K562 (cell line): Measurements from ENCODE around the gene CTSS. TPM values are rescaled to one million over a fixed set of nuclear protein-coding genes. Genes with fewer than 3 reads are reported as not detected.

Source experiments
- ATAC-seq: fragments of 200-7000 bp; cut with Tn5 transposase; 3 replicates; pipeline ENCODE4 v1.9.1; 2020; ENCODE audit warnings: moderate library complexity
- BruUV-seq: library from RNA; stranded (reverse); fragments of 400-500 nt; replicated peaks from 2 replicates; lab custom pipeline; 2021; lab: Mats Ljungman, UMichigan
- CTCF ChIA-PET: fragments of 300-600 bp; formaldehyde crosslinking; extraction: SDS; loops from one replicate; lab custom pipeline; 2021; ENCODE audit warnings: low intra/inter-chr PET ratio; lab: Yijun Ruan, JAX
- POLR2A ChIA-PET: fragments of 300-600, 350-650 bp; sonication (Branson Sonifier 250); formaldehyde crosslinking; extraction: SDS; loops from one replicate; lab custom pipeline; 2021; ENCODE audit warnings: antibody characterized with exemption, inconsistent platforms; lab: Yijun Ruan, JAX
- DNase-seq, 4 experiments: peaks; one replicate each; pipeline versions ENCODE4 v3.0.0 to v3.0.0-alpha.2; 2011 to 2018; ENCODE audit warnings: low spot score in 3 of 4, mixed read lengths in 3 of 4; ENCODE audit errors: extremely low read depth in 1 of 4
- FAIRE-seq: peaks from 2 replicates; lab custom pipeline; 2011; peaks lifted over from hg19 to GRCh38; lab: Jason Lieb, UNC
- H2AFZ ChIP-seq: 2 replicates; pipeline ENCODE4 v1.6.0; 2011; ENCODE audit warnings: low read depth, low read length, control low read depth, inconsistent platforms
- H3K27ac ChIP-seq: fragments of 200-600 bp; 3 replicates; pipeline ENCODE4 v1.8.0; 2011; ENCODE audit warnings: low read depth, mild to moderate bottlenecking, control low read depth, inconsistent platforms, low read length, moderate library complexity, mixed read lengths; ENCODE audit errors: extremely low read depth
- H3K27me3 ChIP-seq, 2 experiments: fragments of 300-600 bp in 1 of 2; 2 replicates in 1 of 2; 3 replicates in 1 of 2; pipeline versions ENCODE4 v1.6.0 to v1.8.0; 2011; ENCODE audit warnings: inconsistent platforms in 2 of 2, low read length in 2 of 2, mild to moderate bottlenecking in 1 of 2, mixed read lengths in 1 of 2, moderate library complexity in 1 of 2; ENCODE audit not compliant: control insufficient read depth in 2 of 2, insufficient read depth in 2 of 2
- H3K36me3 ChIP-seq: fragments of 300-600 bp; 3 replicates; pipeline ENCODE4 v1.8.0; 2011; ENCODE audit warnings: mild to moderate bottlenecking, low read length, inconsistent platforms; ENCODE audit not compliant: control insufficient read depth, insufficient read depth
- H3K4me1 ChIP-seq, 2 experiments: fragments of 200-600 bp in 1 of 2; replicated peaks in 1 of 2; 2 replicates in 1 of 2; 3 replicates in 1 of 2; pipeline versions ENCODE4 v1.5.1 to v1.8.0; 2011; ENCODE audit warnings: inconsistent platforms in 2 of 2, low read length in 2 of 2, mild to moderate bottlenecking in 1 of 2, mixed read lengths in 1 of 2, moderate library complexity in 1 of 2; ENCODE audit not compliant: control insufficient read depth in 2 of 2, insufficient read depth in 2 of 2
- H3K4me2 ChIP-seq: 2 replicates; pipeline ENCODE4 v1.6.1; 2011; ENCODE audit warnings: low read length, control low read depth, inconsistent platforms, mixed read lengths; ENCODE audit not compliant: insufficient read depth
- H3K4me3 ChIP-seq: fragments of 200-600 bp; sonication (generic), shearing (Covaris generic); 2 replicates; pipeline ENCODE4 v1.5.1; 2016; ENCODE audit warnings: control low read depth, inconsistent platforms
- H3K79me2 ChIP-seq: fragments of 200-600 bp; 3 replicates; pipeline ENCODE4 v1.8.0; 2011; ENCODE audit warnings: low read length, inconsistent platforms; ENCODE audit not compliant: control insufficient read depth, insufficient read depth
- H3K9ac ChIP-seq, 2 experiments: 2 replicates each; pipeline versions ENCODE4 v1.6.0 to v1.6.1; 2011; ENCODE audit warnings: low read depth in 2 of 2, low read length in 2 of 2, control low read depth in 1 of 2, inconsistent platforms in 1 of 2, mild to moderate bottlenecking in 1 of 2, mixed read lengths in 1 of 2; ENCODE audit not compliant: insufficient read depth in 1 of 2
- H3K9me1 ChIP-seq: one replicate; pipeline ENCODE4 v1.6.0; 2011; ENCODE audit warnings: inconsistent platforms, mild to moderate bottlenecking, low read length, moderate library complexity; ENCODE audit not compliant: control insufficient read depth, insufficient read depth
- H3K9me3 ChIP-seq: replicated peaks from 2 replicates; pipeline ENCODE4 v1.5.1; 2011; ENCODE audit warnings: low read depth, low read length, inconsistent platforms; ENCODE audit not compliant: control insufficient read depth, insufficient read depth
- H4K20me1 ChIP-seq: replicated peaks from 2 replicates; pipeline ENCODE4 v1.6.1; 2011; ENCODE audit warnings: low read length, inconsistent platforms, mixed read lengths; ENCODE audit not compliant: control insufficient read depth, insufficient read depth
- BRD9 ChIP-seq: fragments of 450-650 bp; IDR thresholded peaks from 2 replicates; pipeline ENCODE4 v1.6.1; 2018; ENCODE audit warnings: low read depth; ENCODE audit not compliant: partially characterized antibody
- DMBX1 ChIP-seq: fragments of 250-450 bp; sonication (Bioruptor Pico); IDR thresholded peaks from 2 replicates; pipeline ENCODE4 v1.8.0; 2022; ENCODE audit warnings: inconsistent platforms, mild to moderate bottlenecking, moderate library complexity, borderline replicate concordance
- FOXP1 ChIP-seq: sonication (generic); formaldehyde crosslinking; IDR thresholded peaks from 2 replicates; pipeline ENCODE4 v1.8.0; 2022; ENCODE audit warnings: mild to moderate bottlenecking, missing genetic modification reagents
- KLF16 ChIP-seq: IDR thresholded peaks from 2 replicates; pipeline ENCODE4 v1.6.1; 2016; ENCODE audit warnings: antibody characterized with exemption
- MEF2A ChIP-seq: IDR thresholded peaks from 2 replicates; pipeline ENCODE4 v1.6.1; 2011; ENCODE audit warnings: low read depth, mild to moderate bottlenecking, low read length, moderate library complexity; ENCODE audit not compliant: control insufficient read depth
- SAP30 ChIP-seq: fragments of 200-600 bp; sonication (generic); IDR thresholded peaks from 2 replicates; pipeline ENCODE4 v1.6.1; 2012; ENCODE audit warnings: borderline replicate concordance, low read depth, mild to moderate bottlenecking, moderate library complexity, low read length, control low read depth, inconsistent platforms; ENCODE audit not compliant: insufficient read depth, poor library complexity, severe bottlenecking
- ZFP1 ChIP-seq: fragments of 450-650 bp; formaldehyde crosslinking; IDR thresholded peaks from 2 replicates; pipeline ENCODE4 v1.4.0; 2020; ENCODE audit warnings: mild to moderate bottlenecking, mixed read lengths
- ZNF41 ChIP-seq: fragments of 250-450 bp; sonication (Bioruptor Pico); conservative IDR thresholded peaks from 2 replicates; pipeline ENCODE4 v1.4.0; 2020; ENCODE audit warnings: mild to moderate bottlenecking
- ZNF444 ChIP-seq: fragments of 250-450 bp; sonication (Bioruptor Pico); IDR thresholded peaks from 2 replicates; pipeline ENCODE4 v1.4.0; 2020; ENCODE audit warnings: mild to moderate bottlenecking, moderate library complexity
- WGBS: fragments of 100-300 bp; shearing (Covaris generic); methylation state at CpG from one replicate; pipeline ENCODE4 v1.1.6; 2016; ENCODE audit warnings: low coverage, mixed read lengths; ENCODE audit not compliant: insufficient coverage; ENCODE audit errors: missing lambda C conversion rate; 5-methylcytosine and 5-hydroxymethylcytosine counted together
- in situ Hi-C: fragments of 300-500 bp; cut with MboI; formaldehyde crosslinking; loops from 4 replicates; pipeline ENCODE4 v1.15.0; 2018; ENCODE audit warnings: inconsistent platforms, mixed read lengths
- intact Hi-C: fragments of 100-400 bp; cut with micrococcal nuclease; formaldehyde crosslinking; loops from 2 replicates; pipeline ENCODE4 v1.14.2; 2022
- polyA plus RNA-seq, 8 experiments: library from polyadenylated mRNA; depleted of rRNA in 4 of 8; stranded (reverse) in 5 of 8; unstranded in 3 of 8; fragments of >200 nt; fragmentation: Nextera tagmentation in 2 of 8; fragmentation: Illumina TruSeq in 1 of 8; extraction: Ambion mirVana in 2 of 8; extraction: Trizol in 1 of 8; gene quantifications; 2 replicates each; pipeline versions ENCODE4 v1.2.1 to v1.2.3, GENCODE V29; 2011 to 2014; ENCODE audit warnings: inconsistent platforms in 1 of 8, missing spikeins in 1 of 8
- total RNA-seq, 7 experiments: library from RNA; depleted of rRNA in 6 of 7; stranded (reverse); fragments of >200 nt in 6 of 7; fragmentation: Illumina TruSeq in 2 of 7; extraction: Trizol in 2 of 7; gene quantifications; 2 replicates each; pipeline versions ENCODE4 v1.2.1 to v1.2.3, GENCODE V29; 2011 to 2021; ENCODE audit warnings: low replicate concordance in 1 of 7

Gene CTSS
- total and polyA plus RNA-seq, 9 of the 15 experiments (the other 6 are each of a cell fraction or from before 2014, with no cell fraction given), result 8.6 to 24.9 (median 10.3) TPM

GRCh38 chr1:150696590-150696989 is 69.0 kb downstream of the CTSS start:
- Histone ChIP-seq H2AFZ (peak overlapping the region; percentile 85), H3K27me3 (no peaks in the 10 kb centered on the region), H3K79me2 (peaks cover 28% of the 10 kb centered on the region), H3K4me2 (peak overlapping the region; percentile 91), H3K4me1 (no peaks in the 10 kb centered on the region; a peak in 1 of 5 replicates), H3K9me3 (no peaks in the 10 kb centered on the region), H3K9ac (peak overlapping the region; percentile 71 to 84)
- DNase-seq, result peak in 3 of 4 experiments; percentile 27 to 42 (median 40)
- ATAC-seq, result peak; percentile 63
- intact Hi-C loops, result loop anchor here (2.0 kb wide), 2 partner anchors 68 to 136 kb away; partner anchors contain the start of gene ENSA
- BruUV-seq, result no TSS peak
- no peak for TF ChIP-seq FOXP1 (CRISPR knock-in tag)
- TF ChIP-seq ZNF41 (CRISPR knock-in tag), result no peak
- TF ChIP-seq ZNF444 (CRISPR knock-in tag), result peak; percentile 39; the same call in 1 of the 2 replicates
- TF ChIP-seq BRD9, result no peak
- no peak for TF ChIP-seq MEF2A
- TF ChIP-seq SAP30, result peak; percentile 3
- TF ChIP-seq ZFP1, result no peak
- TF ChIP-seq DMBX1 (CRISPR knock-in tag), result no peak
- TF ChIP-seq KLF16, result no peak
- TF ChIP-seq, all 486 proteins: peak for 2
- FAIRE-seq, result no peak
- Histone ChIP-seq H3K4me3 (peak overlapping the region; percentile 55), H3K27ac (peak overlapping the region; percentile 65), H4K20me1 (no peaks in the 10 kb centered on the region), H3K9me1 (no peaks in the 10 kb centered on the region), H3K36me3 (peaks cover 29% of the 10 kb centered on the region)
- in situ Hi-C loops, result no loop called here
- 0% methylated on average over 5 of the region's 6 CpGs for WGBS
- CTCF ChIA-PET, result no interaction called here
- POLR2A ChIA-PET, result interaction anchor here (0.5 to 2.3 kb wide), 9 partner anchors 10 to 273 kb away, joined by 3 to 10 read pairs (median 4); partner anchors contain the start of gene MCL1
